Spleen (tissue), 11 donors: ENCODE results near the gene PLBD2. TPM values are rescaled to one million over a fixed set of nuclear protein-coding genes. Genes with fewer than 3 reads are reported as not detected.

ENCODE experiments used
- DNase-seq: peaks from one replicate; pipeline ENCODE4 v3.0.0-alpha.2; 2020
- H3K27ac ChIP-seq, 8 donors: fragments of 200-600 bp; sonication (generic) in 7 of 8; 1 replicate in 4 of 8; 2 replicates in 4 of 8; pipeline versions ENCODE4 v1.5.0 to v1.8.0; 2016 to 2021; ENCODE audit warnings: inconsistent platforms in 4 of 8, mild to moderate bottlenecking in 4 of 8, moderate library complexity in 1 of 8
- H3K27me3 ChIP-seq, 7 donors: fragments of 200-600 bp; sonication (generic) in 6 of 7; replicated peaks in 1 of 7; 1 replicate in 4 of 7; 2 replicates in 3 of 7; pipeline versions ENCODE4 v1.5.0 to v1.8.0; 2016 to 2021; ENCODE audit warnings: inconsistent platforms in 3 of 7, mild to moderate bottlenecking in 1 of 7
- H3K36me3 ChIP-seq, 6 donors: fragments of 200-600 bp; sonication (generic) in 5 of 6; 1 replicate in 4 of 6; 2 replicates in 2 of 6; pipeline versions ENCODE4 v1.5.0 to v1.8.0; 2016 to 2021; ENCODE audit warnings: inconsistent platforms in 2 of 6
- H3K4me1 ChIP-seq, 6 donors: fragments of 200-600 bp; sonication (generic) in 5 of 6; 1 replicate in 3 of 6; 2 replicates in 3 of 6; pipeline versions ENCODE4 v1.5.0 to v1.8.0; 2016 to 2021; ENCODE audit warnings: inconsistent platforms in 3 of 6
- H3K4me3 ChIP-seq, 8 donors: fragments of 200-600 bp; sonication (generic) in 7 of 8; 1 replicate in 4 of 8; 2 replicates in 4 of 8; pipeline versions ENCODE4 v1.5.0 to v1.8.0; 2016 to 2021; ENCODE audit warnings: inconsistent platforms in 4 of 8, mild to moderate bottlenecking in 4 of 8, moderate library complexity in 2 of 8
- H3K9me3 ChIP-seq, 8 donors: fragments of 200-600 bp; sonication (generic) in 7 of 8; 1 replicate in 4 of 8; 2 replicates in 4 of 8; pipeline versions ENCODE4 v1.5.0 to v1.8.0; 2016 to 2021; ENCODE audit warnings: inconsistent platforms in 4 of 8
- POLR2A ChIP-seq, 3 donors: fragments of 450-650 bp; IDR thresholded peaks; one replicate each; pipeline ENCODE4 v1.5.1; 2017; ENCODE audit warnings: antibody characterized with exemption in 3 of 3, mild to moderate bottlenecking in 1 of 3
- POLR2AphosphoS5 ChIP-seq, 3 donors: sonication (generic); formaldehyde crosslinking; IDR thresholded peaks; one replicate each; pipeline ENCODE4 v1.5.1; 2017; ENCODE audit warnings: antibody characterized with exemption in 3 of 3
- WGBS, 5 donors: extraction: QIAGEN DNeasy Blood & Tissue Kit in 3 of 5; methylation state at CpG; one replicate each; pipeline versions ENCODE4 v1.1.5 to v1.1.7; 2013 to 2018; 5-methylcytosine and 5-hydroxymethylcytosine counted together
- intact Hi-C: fragments of 100-400 bp; cut with DNase I; formaldehyde crosslinking; loops from one replicate; pipeline ENCODE4 v1.15.0; 2023; ENCODE audit warnings: low total_unique reads
- polyA plus RNA-seq, 3 donors: library from polyadenylated mRNA; stranded (reverse); fragments of 200-250 nt; gene quantifications; one replicate each; pipeline ENCODE4 v1.2.1, GENCODE V29; 2013
- total RNA-seq, 7 donors: library from RNA; depleted of rRNA in 3 of 7; stranded (reverse); fragments of >200 nt in 3 of 7; fragmentation: NEBNext Ultra II Directional in 4 of 7; extraction: Animal tissue kit (Norgen Biotek cat#: 25700) in 4 of 7; gene quantifications; one replicate each; pipeline versions ENCODE4 v1.1.0 to v1.2.1, GENCODE V29; 2016 to 2021
- TF ChIP-seq, protein P1 (sequence below), 11 experiments: fragments of 200-600 bp in 7 of 11; fragments of 450-650 bp in 4 of 11; sonication (generic) in 4 of 11; IDR thresholded peaks in 8 of 11; conservative IDR thresholded peaks in 3 of 11; 1 replicate in 7 of 11; 2 replicates in 4 of 11; pipeline versions ENCODE4 v1.4.0 to v1.8.0; 2016 to 2021; ENCODE audit warnings: antibody characterized with exemption in 11 of 11, inconsistent platforms in 4 of 11, mild to moderate bottlenecking in 1 of 11
- donor health status: healthy with polysubstance abuse.
- donor health status: DM: no; HTN: no; CAD: no; lungs with moderate emphysema.
- donor health status: DM: no; HTN: no; CAD: no.
- donor health status: Bipolar disorder and iron deficiency.
- donor health status: healthy.
- donor health status: DM: no; HTN: no; CAD: no.
- donor health status: DM: yes; HTN: yes; CAD: no.

Gene PLBD2
- total and polyA plus RNA-seq, 10 donors, result 4.2 to 38.8 (median 29.2) TPM

DNA sequence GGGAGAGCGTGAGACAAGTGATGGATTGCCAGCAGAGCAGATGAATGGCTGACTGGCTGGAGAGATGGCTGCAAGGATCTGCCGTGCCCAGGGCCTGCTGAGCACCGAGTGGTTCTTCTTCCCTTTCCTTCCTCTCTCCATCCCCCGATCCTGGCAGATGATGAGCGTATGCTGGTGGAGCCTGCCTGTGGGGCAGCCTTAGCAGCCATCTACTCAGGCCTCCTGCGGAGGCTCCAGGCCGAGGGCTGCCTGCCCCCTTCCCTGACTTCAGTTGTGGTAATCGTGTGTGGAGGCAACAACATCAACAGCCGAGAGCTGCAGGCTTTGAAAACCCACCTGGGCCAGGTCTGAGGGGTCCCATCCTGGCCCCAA is 79.3 kb downstream of the PLBD2 start:
- WGBS, 5 donors, result 63 to 80% (median 73%) methylated on average over 9 of the region's 9 CpGs
- no peak for DNase-seq

DNA sequence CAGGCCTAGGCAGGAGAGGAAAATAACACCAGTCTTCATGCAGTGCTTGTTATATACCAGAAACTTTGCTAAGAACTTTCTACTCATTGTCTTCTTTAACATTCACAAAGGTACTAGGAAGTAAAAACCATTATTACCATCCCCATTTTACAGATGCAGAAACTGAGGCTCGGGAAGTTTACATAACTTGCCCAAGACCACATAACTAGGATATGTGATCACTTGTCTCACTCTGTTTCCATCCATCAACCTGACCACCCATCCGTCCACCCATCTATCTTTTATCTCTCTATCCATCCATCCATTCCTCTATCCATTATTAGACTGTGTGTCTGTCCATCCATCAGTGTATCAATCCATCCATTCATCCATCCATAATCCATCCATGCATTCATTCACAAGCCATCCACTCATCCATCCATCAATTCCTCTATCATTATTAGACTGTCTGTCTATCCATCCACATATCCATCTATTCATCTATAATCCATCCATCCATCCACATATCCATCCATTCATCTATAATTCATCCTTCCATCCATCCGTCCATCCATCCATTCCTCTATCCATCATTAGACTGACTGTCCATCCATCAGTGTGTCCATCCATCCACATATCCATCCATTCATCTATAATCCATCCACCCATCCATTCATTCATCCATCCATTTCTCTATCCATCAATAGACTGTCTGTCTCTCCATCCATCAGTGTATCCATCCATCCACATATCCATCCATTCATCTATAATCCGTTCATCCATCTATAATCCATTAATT is 80.3 kb downstream of the PLBD2 start:
- TF ChIP-seq, protein P1, sequence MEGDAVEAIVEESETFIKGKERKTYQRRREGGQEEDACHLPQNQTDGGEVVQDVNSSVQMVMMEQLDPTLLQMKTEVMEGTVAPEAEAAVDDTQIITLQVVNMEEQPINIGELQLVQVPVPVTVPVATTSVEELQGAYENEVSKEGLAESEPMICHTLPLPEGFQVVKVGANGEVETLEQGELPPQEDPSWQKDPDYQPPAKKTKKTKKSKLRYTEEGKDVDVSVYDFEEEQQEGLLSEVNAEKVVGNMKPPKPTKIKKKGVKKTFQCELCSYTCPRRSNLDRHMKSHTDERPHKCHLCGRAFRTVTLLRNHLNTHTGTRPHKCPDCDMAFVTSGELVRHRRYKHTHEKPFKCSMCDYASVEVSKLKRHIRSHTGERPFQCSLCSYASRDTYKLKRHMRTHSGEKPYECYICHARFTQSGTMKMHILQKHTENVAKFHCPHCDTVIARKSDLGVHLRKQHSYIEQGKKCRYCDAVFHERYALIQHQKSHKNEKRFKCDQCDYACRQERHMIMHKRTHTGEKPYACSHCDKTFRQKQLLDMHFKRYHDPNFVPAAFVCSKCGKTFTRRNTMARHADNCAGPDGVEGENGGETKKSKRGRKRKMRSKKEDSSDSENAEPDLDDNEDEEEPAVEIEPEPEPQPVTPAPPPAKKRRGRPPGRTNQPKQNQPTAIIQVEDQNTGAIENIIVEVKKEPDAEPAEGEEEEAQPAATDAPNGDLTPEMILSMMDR (IDR thresholded peaks at IDR 0.05 in 8 of 11, conservative IDR thresholded peaks at IDR 0.05 in 3 of 11), result no peak
- TF ChIP-seq POLR2AphosphoS5 (IDR thresholded peaks at IDR 0.05), result no peak
- no peak for TF ChIP-seq POLR2A (IDR thresholded peaks at IDR 0.05)
- no peak overlapping the region for H3K4me3 ChIP-seq
- H3K4me1 ChIP-seq, result no peaks in the 10 kb centered on the region
- H3K9me3 ChIP-seq, result no peaks in the 10 kb centered on the region
- intact Hi-C loops, result no loop called here
- H3K27me3 ChIP-seq, result peaks cover 0 to 53% (median 0%) of the 10 kb centered on the region in 7 donors
- H3K27ac ChIP-seq, result no peak overlapping the region
- H3K36me3 ChIP-seq, result no peaks in the 10 kb centered on the region
- no peak for DNase-seq
- 73 to 78% (median 76%) methylated on average over 4 of the region's 4 CpGs for WGBS, 5 donors

More for the DNA sequence above, 79.3 kb downstream of the PLBD2 start:
- Histone ChIP-seq H3K4me3 (no peak overlapping the region), H3K36me3 (no peaks in the 10 kb centered on the region), H3K27me3 (peaks cover 0 to 43% (median 0%) of the 10 kb centered on the region in 7 donors), H3K9me3 (no peaks in the 10 kb centered on the region), H3K4me1 (no peaks in the 10 kb centered on the region), H3K27ac (no peak overlapping the region)
- intact Hi-C loops, result no loop called here
- no peak for TF ChIP-seq POLR2A (IDR thresholded peaks at IDR 0.05)

DNA sequence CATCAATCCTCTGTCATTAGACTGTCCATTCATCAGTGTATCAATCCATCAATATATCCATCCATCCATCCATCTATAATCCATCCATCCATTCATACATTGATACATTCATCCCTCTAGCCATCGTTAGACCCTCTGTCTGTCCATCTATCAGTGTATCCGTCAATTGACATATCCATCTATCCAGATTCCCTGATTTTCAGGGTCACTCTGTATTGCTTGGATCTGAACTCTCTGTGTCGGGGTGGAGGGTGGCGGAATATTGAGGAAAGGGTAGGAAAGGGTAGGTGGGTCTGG is 80.9 kb downstream of the PLBD2 start:
- H3K36me3 ChIP-seq, result no peaks in the 10 kb centered on the region
- no peaks in the 10 kb centered on the region for H3K9me3 ChIP-seq
- H3K27me3 ChIP-seq, result peaks cover 0 to 54% (median 0%) of the 10 kb centered on the region in 7 donors
- H3K4me1 ChIP-seq, result no peaks in the 10 kb centered on the region
- DNase-seq, result no peak
- H3K27ac ChIP-seq, result no peak overlapping the region
- H3K4me3 ChIP-seq, result no peak overlapping the region
- intact Hi-C loops, result no loop called here
- TF ChIP-seq, protein P1 (IDR thresholded peaks at IDR 0.05 in 8 of 11, conservative IDR thresholded peaks at IDR 0.05 in 3 of 11), result no peak
- no peak for TF ChIP-seq POLR2A (IDR thresholded peaks at IDR 0.05)
- TF ChIP-seq POLR2AphosphoS5 (IDR thresholded peaks at IDR 0.05), result no peak
- WGBS, 5 donors, result 46 to 62% (median 55%) methylated on average over 4 of the region's 4 CpGs

DNA sequence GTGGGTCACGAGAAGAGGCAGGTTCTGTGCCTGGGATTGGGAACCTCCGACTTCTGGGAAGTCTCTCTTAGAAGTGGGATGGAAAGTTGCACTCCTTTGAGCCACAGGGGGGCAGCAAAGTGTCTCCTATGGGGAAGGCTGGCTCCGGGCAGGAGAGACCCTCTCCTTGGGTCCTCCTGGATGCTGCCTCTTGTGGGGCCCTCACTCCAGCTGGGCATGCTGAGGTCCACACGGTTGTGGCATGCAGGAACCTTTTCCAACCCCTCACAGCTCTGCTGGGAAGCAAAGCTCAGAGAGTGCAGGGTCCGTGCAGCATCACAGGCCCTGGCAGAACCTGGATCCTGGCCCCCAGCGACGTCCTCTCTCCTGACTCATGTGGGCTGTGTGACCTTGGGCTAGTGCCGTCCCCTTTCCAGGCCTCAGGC is 81.2 kb downstream of the PLBD2 start:
- H3K4me3 ChIP-seq, result no peak overlapping the region
- no peak for TF ChIP-seq POLR2AphosphoS5 (IDR thresholded peaks at IDR 0.05)
- TF ChIP-seq, protein P1 (IDR thresholded peaks at IDR 0.05 in 8 of 11, conservative IDR thresholded peaks at IDR 0.05 in 3 of 11), result peak in 9 of 11 experiments; percentile 14 to 65 (median 54)
- peaks cover 0 to 54% (median 0%) of the 10 kb centered on the region in 7 donors for H3K27me3 ChIP-seq
- DNase-seq, result no peak
- no peak overlapping the region for H3K27ac ChIP-seq
- 30 to 41% (median 36%) methylated on average over 7 to 8 of the region's 8 CpGs for WGBS, 5 donors
- intact Hi-C loops, result no loop called here
- H3K9me3 ChIP-seq, result no peaks in the 10 kb centered on the region
- no peaks in the 10 kb centered on the region for H3K4me1 ChIP-seq
- no peaks in the 10 kb centered on the region for H3K36me3 ChIP-seq
